H9 (cell line): ENCODE measurements around the gene ING5. TPM values are rescaled to one million over a fixed set of nuclear protein-coding genes. Genes with fewer than 3 reads are reported as not detected.

ENCODE experiments used
- DNase-seq: peaks from one replicate; pipeline ENCODE4 v3.0.0-alpha.2; 2017
- H2AFZ ChIP-seq: one replicate; pipeline ENCODE4 v1.6.1; 2013; ENCODE audit warnings: mild to moderate bottlenecking, low read length, control low read depth, moderate library complexity
- H2AK5ac ChIP-seq: 2 replicates; pipeline ENCODE4 v1.6.1; 2013; ENCODE audit warnings: low read length, control low read depth, mixed read lengths; ENCODE audit not compliant: insufficient read length
- H2BK120ac ChIP-seq: one replicate; pipeline ENCODE4 v1.6.1; 2013; ENCODE audit warnings: low read depth, mild to moderate bottlenecking, low read length, control low read depth, inconsistent platforms; ENCODE audit not compliant: poor library complexity, severe bottlenecking
- H2BK12ac ChIP-seq: 2 replicates; pipeline ENCODE4 v1.6.1; 2013; ENCODE audit warnings: low read length, control low read depth, mixed read lengths, low read depth; ENCODE audit not compliant: insufficient read length
- H2BK15ac ChIP-seq: 2 replicates; pipeline ENCODE4 v1.6.1; 2013; ENCODE audit warnings: low read depth, low read length, control low read depth
- H2BK20ac ChIP-seq: one replicate; pipeline ENCODE4 v1.6.1; 2013; ENCODE audit warnings: low read depth, mild to moderate bottlenecking, low read length, control low read depth, inconsistent platforms; ENCODE audit not compliant: poor library complexity, severe bottlenecking
- H2BK5ac ChIP-seq: 2 replicates; pipeline ENCODE4 v1.6.1; 2013; ENCODE audit warnings: low read length, control low read depth, mixed read lengths; ENCODE audit not compliant: insufficient read length
- H3K14ac ChIP-seq: 2 replicates; pipeline ENCODE4 v1.6.1; 2013; ENCODE audit warnings: low read length, control low read depth; ENCODE audit not compliant: insufficient read depth
- H3K18ac ChIP-seq: 2 replicates; pipeline ENCODE4 v1.6.1; 2013; ENCODE audit warnings: low read depth, mild to moderate bottlenecking, mixed read lengths, low read length, control low read depth; ENCODE audit not compliant: insufficient read length
- H3K23ac ChIP-seq: 2 replicates; pipeline ENCODE4 v1.6.1; 2013; ENCODE audit warnings: low read length, control low read depth, mixed read lengths, low read depth; ENCODE audit not compliant: insufficient read length
- H3K23me2 ChIP-seq: 2 replicates; pipeline ENCODE4 v1.6.1; 2013; ENCODE audit warnings: low read depth, mild to moderate bottlenecking, mixed read lengths, low read length, control low read depth; ENCODE audit not compliant: insufficient read length, poor library complexity, severe bottlenecking
- H3K27ac ChIP-seq: 2 replicates; pipeline ENCODE4 v1.5.1; 2013; ENCODE audit warnings: low read length, control low read depth, mixed read lengths, low read depth; ENCODE audit not compliant: insufficient read length
- H3K27me3 ChIP-seq: 2 replicates; pipeline ENCODE4 v1.6.1; 2013; ENCODE audit warnings: low read length, control low read depth, inconsistent platforms; ENCODE audit not compliant: insufficient read depth
- H3K4ac ChIP-seq: 2 replicates; pipeline ENCODE4 v1.6.1; 2013; ENCODE audit warnings: low read depth, mild to moderate bottlenecking, control low read depth, inconsistent platforms, low read length, moderate library complexity
- H3K4me1 ChIP-seq: 2 replicates; pipeline ENCODE4 v1.6.1; 2013; ENCODE audit warnings: low read length, control low read depth, inconsistent platforms; ENCODE audit not compliant: insufficient read depth
- H3K4me2 ChIP-seq: 2 replicates; pipeline ENCODE4 v1.6.1; 2013; ENCODE audit warnings: low read length, control low read depth, mixed read lengths; ENCODE audit not compliant: insufficient read length, insufficient read depth
- H3K56ac ChIP-seq: 2 replicates; pipeline ENCODE4 v1.6.1; 2013; ENCODE audit warnings: low read depth, mild to moderate bottlenecking, mixed read lengths, low read length, control low read depth; ENCODE audit not compliant: insufficient read length
- H3K79me1 ChIP-seq: 2 replicates; pipeline ENCODE4 v1.6.1; 2013; ENCODE audit warnings: low read depth, mild to moderate bottlenecking, moderate library complexity, low read length, control low read depth, inconsistent platforms; ENCODE audit not compliant: insufficient read depth, poor library complexity, severe bottlenecking
- H3K79me2 ChIP-seq: 2 replicates; pipeline ENCODE4 v1.6.1; 2013; ENCODE audit warnings: low read length, control low read depth, inconsistent platforms; ENCODE audit not compliant: insufficient read depth
- H3K9ac ChIP-seq: 2 replicates; pipeline ENCODE4 v1.6.1; 2013; ENCODE audit warnings: low read length, control low read depth, mixed read lengths; ENCODE audit not compliant: insufficient read length; ENCODE audit errors: extremely low read depth
- H3K9me3 ChIP-seq: one replicate; pipeline ENCODE4 v1.6.1; 2013; ENCODE audit warnings: low read depth, low read length, inconsistent platforms; ENCODE audit not compliant: control insufficient read depth
- H3T11ph ChIP-seq: one replicate; pipeline ENCODE4 v1.6.1; 2013; ENCODE audit warnings: mild to moderate bottlenecking, low read length, control low read depth, inconsistent platforms
- H4K20me1 ChIP-seq: one replicate; pipeline ENCODE4 v1.6.1; 2013; ENCODE audit not compliant: control insufficient read depth, insufficient read length, insufficient read depth
- H4K5ac ChIP-seq: 2 replicates; pipeline ENCODE4 v1.6.1; 2013; ENCODE audit warnings: low read depth, mild to moderate bottlenecking, mixed read lengths, low read length, control low read depth; ENCODE audit not compliant: insufficient read length
- H4K8ac ChIP-seq: replicated peaks from 2 replicates; pipeline ENCODE4 v1.6.1; 2013; ENCODE audit warnings: low read length, control low read depth, mixed read lengths, low read depth; ENCODE audit not compliant: insufficient read length
- H4K91ac ChIP-seq: 2 replicates; pipeline ENCODE4 v1.6.1; 2013; ENCODE audit warnings: low read depth, mild to moderate bottlenecking, moderate library complexity, mixed read lengths, low read length, control low read depth; ENCODE audit not compliant: insufficient read length
- H3K27ac Mint-ChIP-seq, 3 experiments: 2 replicates in 2 of 3; 3 replicates in 1 of 3; pipeline ENCODE4 v1.8.0; 2020 to 2021; ENCODE audit warnings: mixed read lengths in 3 of 3, mild to moderate bottlenecking in 1 of 3, moderate library complexity in 1 of 3
- H3K27me3 Mint-ChIP-seq: 2 replicates; pipeline ENCODE4 v1.8.0; 2021; ENCODE audit warnings: low read depth, mild to moderate bottlenecking, moderate library complexity, mixed read lengths
- H3K36me3 Mint-ChIP-seq, 3 experiments: 2 replicates in 2 of 3; 3 replicates in 1 of 3; pipeline ENCODE4 v1.8.0; 2020 to 2021; ENCODE audit warnings: low read depth in 3 of 3, mixed read lengths in 3 of 3; ENCODE audit not compliant: insufficient read depth in 1 of 3
- H3K4me1 Mint-ChIP-seq, 2 experiments: 2 replicates each; pipeline ENCODE4 v1.8.0; 2020; ENCODE audit warnings: mixed read lengths in 2 of 2
- H3K4me3 Mint-ChIP-seq, 2 experiments: 2 replicates in 1 of 2; 3 replicates in 1 of 2; pipeline ENCODE4 v1.8.0; 2020 to 2021; ENCODE audit warnings: mild to moderate bottlenecking in 2 of 2, mixed read lengths in 2 of 2, moderate library complexity in 1 of 2
- H3K9me3 Mint-ChIP-seq, 2 experiments: 2 replicates in 1 of 2; 3 replicates in 1 of 2; pipeline ENCODE4 v1.8.0; 2020; ENCODE audit warnings: mild to moderate bottlenecking in 2 of 2, mixed read lengths in 2 of 2, moderate library complexity in 1 of 2
- CTCF ChIP-seq: fragments of 200-600 bp; sonication (generic); conservative IDR thresholded peaks from 3 replicates; pipeline ENCODE4 v1.8.0; 2021; ENCODE audit warnings: antibody characterized with exemption, mild to moderate bottlenecking
- WGBS: extraction: QIAGEN DNeasy Blood & Tissue Kit; methylation state at CpG from one replicate; pipeline ENCODE4 v1.1.7; 2013; ENCODE audit warnings: missing lambda C conversion rate, low lambda C conversion rate, mixed read lengths; ENCODE audit not compliant: insufficient read length; ENCODE audit errors: extremely low coverage; 5-methylcytosine and 5-hydroxymethylcytosine counted together
- total RNA-seq: library from RNA; stranded (reverse); gene quantifications from 2 replicates; pipeline ENCODE4 v1.2.1, GENCODE V29; 2021

The ING5 gene
- total RNA-seq, 1 experiment from 2014 or later = 66.0 TPM

DNA sequence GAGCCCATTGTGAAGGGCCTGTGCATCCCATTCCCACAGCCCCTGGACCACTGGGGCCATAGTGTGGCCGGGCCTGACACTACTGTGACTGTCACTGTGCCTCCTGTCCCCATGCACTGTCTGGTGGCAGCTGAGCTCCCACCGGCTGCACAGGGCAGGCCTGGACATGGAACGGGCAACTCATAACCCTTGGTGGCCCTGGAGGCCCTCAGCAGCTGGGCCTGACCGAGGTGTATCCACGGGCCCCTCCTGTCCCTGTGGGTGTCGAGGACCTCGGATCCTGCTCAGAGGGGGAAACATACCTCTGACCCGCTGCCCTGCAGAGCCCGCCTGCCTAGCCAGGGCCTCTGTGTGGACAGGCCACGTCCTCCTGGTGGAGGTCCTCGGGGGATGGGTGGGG, 67.0 kb downstream of the ING5 start:
- Histone ChIP-seq H3K9me3 (no peaks in the 10 kb centered on the region), H2BK12ac (no peak overlapping the region), H2AK5ac (no peak overlapping the region), H2BK120ac (no peak overlapping the region), H3K27ac (no peak overlapping the region), H3K56ac (no peak overlapping the region), H2BK15ac (no peak overlapping the region), H3K79me2 (no peaks in the 10 kb centered on the region), H3K14ac (no peak overlapping the region), H3K23ac (no peak overlapping the region), H3K18ac (no peak overlapping the region), H2BK20ac (no peak overlapping the region), H3K4me1 (no peaks in the 10 kb centered on the region), H3K9ac (no peak overlapping the region), H4K5ac (no peak overlapping the region), H3K27me3 (no peaks in the 10 kb centered on the region), H4K20me1 (no peaks in the 10 kb centered on the region), H4K91ac (no peak overlapping the region), H3K79me1 (no peaks in the 10 kb centered on the region), H3K23me2 (no peaks in the 10 kb centered on the region), H2AFZ (no peak overlapping the region), H3K4ac (no peak overlapping the region), H4K8ac (no peak overlapping the region), H2BK5ac (no peak overlapping the region), H3K4me2 (no peak overlapping the region), H3T11ph (no peak overlapping the region)
- no CpG with 5 or more reads among the region's 11 CpGs for WGBS
- H3K9me3 Mint-ChIP-seq = no peaks in the 10 kb centered on the region
- no peak for DNase-seq
- peaks cover 2% of the 10 kb centered on the region for H3K27me3 Mint-ChIP-seq
- H3K27ac Mint-ChIP-seq = no peak overlapping the region
- H3K36me3 Mint-ChIP-seq = no peaks in the 10 kb centered on the region; a peak in 1 of 7 replicates
- peaks cover 19 to 35% of the 10 kb centered on the region in 2 experiments for H3K4me1 Mint-ChIP-seq
- H3K4me3 Mint-ChIP-seq = no peak overlapping the region
- TF ChIP-seq CTCF = no peak
